NCI-H2029 (cell line): ENCODE results near the gene WBP2.
"Not testable (repeated sequence)": the region's sequence is repeated elsewhere in the genome, so short reads cannot be mapped to it uniquely, and the experiment has no call there.

Source experiments
- DNase-seq: peaks from one replicate; lab custom pipeline; 2025; lab: John Stamatoyannopoulos, UW

WBP2 gene

GRCh38 chr17:75865404-75866188 lies 10.5 kb upstream of the WBP2 start:
- DNase-seq = not testable (repeated sequence)

- not testable (repeated sequence) for DNase-seq
Measured at GRCh38 chr17:75864887-75865286, 9.8 kb upstream of the WBP2 start.

GRCh38 chr17:75864448-75864871 lies 9.3 kb upstream of the WBP2 start:
- no peak for DNase-seq

GRCh38 chr17:75861927-75862317 lies 6.8 kb upstream of the WBP2 start:
- no peak for DNase-seq

GRCh38 chr17:75859358-75859757 lies 4.2 kb upstream of the WBP2 start:
- not testable (repeated sequence) for DNase-seq

- DNase-seq = no peak
Measured at GRCh38 chr17:75856062-75856756, 1.1 kb upstream of the WBP2 start.

- DNase-seq = no peak
Measured at GRCh38 chr17:75854881-75855309, 240 bp downstream of the WBP2 start.

GRCh38 chr17:75854101-75854748 lies 910 bp downstream of the WBP2 start:
- no peak for DNase-seq

- DNase-seq = no peak
Measured at GRCh38 chr17:75853433-75853832, 1.7 kb downstream of the WBP2 start.

GRCh38 chr17:75851693-75851991 lies 3.5 kb downstream of the WBP2 start:
- not testable (repeated sequence) for DNase-seq

- DNase-seq = no peak
Measured at GRCh38 chr17:75850928-75851692, 4.0 kb downstream of the WBP2 start.

GRCh38 chr17:75849724-75850123 lies 5.4 kb downstream of the WBP2 start:
- no peak for DNase-seq

- no peak for DNase-seq
Measured at GRCh38 chr17:75849279-75849646, 5.9 kb downstream of the WBP2 start.

- DNase-seq = peak; percentile 74
Measured at GRCh38 chr17:75848523-75849278, 6.4 kb downstream of the WBP2 start.

GRCh38 chr17:75847614-75848522 lies 7.3 kb downstream of the WBP2 start:
- peak; percentile 69 for DNase-seq

- DNase-seq = no peak
Measured at GRCh38 chr17:75846692-75847613, 8.2 kb downstream of the WBP2 start.

GRCh38 chr17:75845933-75846691 lies 9.0 kb downstream of the WBP2 start:
- DNase-seq = no peak

GRCh38 chr17:75845058-75845711 lies 9.9 kb downstream of the WBP2 start:
- DNase-seq = peak; percentile 23
